Hair follicle dermal papilla cell (primary cell): ENCODE measurements around the gene BRD4. TPM values are rescaled to one million over a fixed set of nuclear protein-coding genes. Genes with fewer than 3 reads are reported as not detected.

Source experiments
- small RNA-seq: library from RNA; depleted of rRNA; stranded (forward); fragments of <200 nt; gene quantifications from one replicate; pipeline ENCODE3, GENCODE V24; 2012
- total RNA-seq: library from RNA; depleted of rRNA; stranded (reverse); fragments of >200 nt; gene quantifications from 2 replicates; pipeline ENCODE4 v1.2.3, GENCODE V29; 2012

Gene BRD4
- total RNA-seq, result 32.1 and 37.3 TPM in 2 replicates

DNA sequence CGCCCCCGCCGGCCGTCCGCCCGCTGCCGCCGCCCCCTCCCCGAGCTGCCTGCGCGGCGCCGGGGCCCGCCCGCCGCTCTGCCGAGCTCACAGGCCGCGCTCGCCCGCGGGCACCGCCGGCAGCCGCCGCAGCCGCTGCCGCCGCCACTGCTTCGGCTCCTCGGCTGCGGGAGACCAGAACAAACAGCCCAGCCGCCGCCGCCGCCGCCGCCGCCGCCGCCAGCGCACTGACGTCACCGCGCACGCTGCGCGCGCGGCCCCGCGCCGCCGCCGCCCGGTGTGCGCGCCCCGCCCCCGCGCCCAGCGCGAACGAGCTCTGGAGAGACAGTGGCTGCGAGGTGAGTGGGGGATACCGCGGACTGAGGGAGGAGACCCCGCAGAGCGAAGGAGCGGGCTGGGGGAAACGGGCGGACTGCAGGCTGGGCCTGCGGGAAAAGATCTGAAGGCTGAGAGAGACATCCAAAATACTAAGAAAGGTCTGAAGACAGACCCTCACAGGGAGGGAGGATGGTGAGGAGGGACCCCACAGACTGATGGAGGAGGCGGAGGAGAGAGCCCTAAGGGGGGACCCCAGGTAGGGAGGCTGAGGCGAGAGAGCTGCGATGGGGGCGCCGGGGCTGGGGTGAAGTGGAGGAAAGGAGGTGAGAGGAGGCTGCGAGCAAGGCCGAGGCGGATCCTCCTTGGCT, at the start of gene BRD4:
Gene BRD4, minus strand, starts transcription at position 229 of the 686 bp plus-strand sequence. CDS start 59,440 bp downstream, outside the sequence.

DNA sequence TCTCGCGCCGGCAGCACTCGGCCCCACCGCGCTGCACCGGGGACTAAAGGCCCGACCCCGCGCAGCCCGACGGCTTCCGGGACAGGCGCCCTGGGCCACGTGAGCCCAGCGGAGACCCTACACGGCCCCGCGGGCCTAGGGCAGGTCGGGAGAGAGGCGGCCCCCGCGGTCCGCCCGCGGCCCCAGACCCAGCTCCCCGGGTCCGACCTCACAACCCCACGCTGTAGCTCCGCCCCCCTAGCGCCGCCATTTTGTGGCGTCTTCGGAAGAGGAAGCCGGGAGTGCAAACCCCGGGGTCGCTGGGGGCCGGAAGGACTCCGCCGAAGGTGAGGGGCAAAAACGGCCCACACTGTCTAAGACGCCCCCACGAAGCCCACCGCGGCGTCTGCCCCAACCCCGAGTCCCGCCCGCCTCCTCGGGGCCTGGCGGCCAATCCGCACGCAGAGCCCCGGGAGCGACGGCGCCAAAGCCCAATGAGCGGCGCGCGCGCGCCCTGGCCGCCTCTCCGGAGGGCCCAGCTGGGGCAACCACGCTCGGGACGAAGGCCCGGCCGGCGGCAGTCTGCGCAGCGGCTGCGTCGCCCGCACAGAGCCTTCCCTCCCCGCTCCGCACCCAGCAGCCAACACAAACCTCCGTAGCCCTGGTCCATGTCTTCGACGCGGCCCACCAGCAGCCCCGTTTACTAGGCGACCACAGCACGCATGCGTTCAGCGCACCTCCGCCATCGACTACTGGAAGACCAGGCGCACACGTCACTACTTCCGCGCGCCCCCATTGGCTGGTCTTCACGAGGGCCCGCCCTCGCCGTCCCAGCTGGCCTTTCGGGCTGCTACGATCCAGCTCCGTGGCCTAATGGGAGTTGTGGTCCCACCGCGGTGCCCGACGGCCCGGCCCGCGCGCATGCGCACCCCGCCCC, 47.0 kb upstream of the BRD4 start, which contains the start of gene AKAP8:
Gene AKAP8, minus strand, starts transcription at position 705 of the 916 bp plus-strand sequence. Its CDS starts 56 bp downstream, at position 649.

DNA sequence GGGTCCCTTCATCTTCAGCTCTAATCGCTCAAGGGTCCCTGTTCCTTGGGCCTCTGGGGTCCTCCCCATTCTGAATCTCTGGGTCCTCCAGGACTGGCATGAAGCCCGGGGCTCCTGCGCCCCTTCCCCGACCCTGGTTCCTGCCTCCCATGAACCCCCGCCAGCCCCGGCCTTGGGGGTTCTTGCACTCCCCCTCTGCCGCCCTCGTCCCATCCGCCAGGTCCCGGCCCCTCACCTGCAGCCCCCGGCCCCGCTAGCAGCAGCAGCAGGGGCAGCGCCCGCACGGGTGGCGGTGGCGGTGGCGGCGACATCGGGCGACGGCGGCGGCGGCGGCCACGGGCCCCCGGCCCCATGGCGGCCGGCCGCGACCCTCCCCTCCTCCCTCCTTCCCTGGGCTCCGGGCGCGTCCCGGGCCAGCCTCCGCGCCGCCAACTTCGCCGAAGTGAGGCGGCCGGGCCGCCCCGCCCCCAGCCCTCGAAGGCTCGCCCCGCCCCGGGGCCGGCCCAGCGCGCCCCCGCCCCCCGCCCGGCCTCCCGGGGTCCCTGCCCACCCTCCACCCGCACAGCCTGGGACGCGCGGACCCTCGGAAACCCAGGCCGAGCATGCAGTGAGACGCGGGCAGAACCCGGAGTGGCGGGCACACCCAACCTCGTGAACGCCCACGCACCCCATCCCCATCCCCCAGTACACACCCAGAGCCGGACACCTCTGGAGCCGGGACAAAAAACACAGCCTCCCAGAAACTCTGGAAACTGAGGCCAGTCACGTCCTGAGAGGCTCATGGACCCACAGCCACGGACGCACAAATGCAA, 131.6 kb downstream of the BRD4 start, which contains the start of gene NOTCH3:
Gene NOTCH3, minus strand, starts transcription at position 443 of the 812 bp plus-strand sequence. Its CDS starts 90 bp downstream, at position 353.

Small RNA genes within 50 kb of the gene (small RNA-seq; reads per million reads assigned to genes)
- gene AC005776.1, result not detected

Other genes starting within 250 kb of the BRD4 start
- gene SYDE1, start 225.1 kb downstream of the BRD4 start, total RNA-seq, result 83.4 and 90.7 TPM in 2 replicates
- gene NOTCH3, start 131.5 kb downstream of the BRD4 start, total RNA-seq, result 6.9 and 14.4 TPM in 2 replicates
- 0.32 TPM in 1 of 2 replicates, not detected in the other for gene EPHX3, start 100.1 kb downstream of the BRD4 start, total RNA-seq
- 18.0 and 21.4 TPM in 2 replicates for gene AKAP8, start 47.2 kb upstream of the BRD4 start, total RNA-seq
- gene AKAP8L, start 86.4 kb upstream of the BRD4 start, total RNA-seq, result 64.2 and 75.5 TPM in 2 replicates
- gene WIZ, start 117.4 kb upstream of the BRD4 start, total RNA-seq, result 15.4 and 17.7 TPM in 2 replicates
- 0.16 TPM in 1 of 2 replicates, not detected in the other for gene RASAL3, start 132.0 kb upstream of the BRD4 start, total RNA-seq
- not detected in 2 replicates for gene PGLYRP2, start 147.0 kb upstream of the BRD4 start, total RNA-seq
- not detected in 2 replicates for gene CYP4F22, start 176.0 kb upstream of the BRD4 start, total RNA-seq